Stimulated activated CD4-positive, alpha-beta T cell treated with anti-CD3 and anti-CD28 coated beads, Interleukin-1b, Interleukin-23, amount 100 ng/mL, for 48 hours (primary cell): ENCODE results near the gene MAP4.

Source experiments
- DNase-seq: peaks from one replicate; pipeline ENCODE4 v3.0.0-alpha.2; 2020

The MAP4 gene

DNA sequence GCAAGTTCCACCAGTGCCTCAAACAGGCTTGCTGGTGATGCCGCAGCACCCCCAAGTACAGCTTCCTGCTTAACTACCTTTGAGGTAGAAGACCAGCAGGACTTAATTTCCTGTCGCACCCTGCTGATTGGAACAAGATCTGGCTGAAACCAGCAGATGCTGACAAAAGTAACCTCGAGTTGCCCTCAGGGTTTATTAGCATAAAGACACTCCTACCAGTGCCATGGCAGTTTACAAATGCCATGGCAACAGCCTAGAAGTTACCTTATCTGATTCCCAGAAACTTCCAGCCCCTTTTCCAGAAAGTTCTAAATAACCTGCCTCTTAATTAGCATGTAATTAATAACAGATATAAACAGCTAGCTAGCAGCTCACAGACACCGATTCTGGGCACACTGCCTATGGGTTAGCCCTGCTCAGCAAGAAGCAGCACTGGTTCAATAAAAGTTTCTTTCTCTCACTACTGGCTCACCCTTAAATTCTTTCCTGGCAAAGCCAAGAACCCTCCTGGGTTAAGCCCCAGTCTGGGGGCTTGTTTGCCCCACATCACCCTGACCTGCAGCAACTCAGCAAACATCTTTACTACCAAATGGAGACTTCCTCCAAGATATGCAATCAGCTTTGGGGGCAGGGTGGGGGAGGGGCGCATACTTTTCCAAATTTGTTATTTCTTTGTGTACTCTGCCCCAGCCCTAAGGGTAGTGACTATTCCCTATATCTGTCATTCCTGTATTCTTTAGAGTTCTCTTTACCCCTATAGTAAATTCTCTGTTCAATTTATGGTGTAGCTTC, 54.2 kb downstream of the MAP4 start:
- DNase-seq, result no peak

DNA sequence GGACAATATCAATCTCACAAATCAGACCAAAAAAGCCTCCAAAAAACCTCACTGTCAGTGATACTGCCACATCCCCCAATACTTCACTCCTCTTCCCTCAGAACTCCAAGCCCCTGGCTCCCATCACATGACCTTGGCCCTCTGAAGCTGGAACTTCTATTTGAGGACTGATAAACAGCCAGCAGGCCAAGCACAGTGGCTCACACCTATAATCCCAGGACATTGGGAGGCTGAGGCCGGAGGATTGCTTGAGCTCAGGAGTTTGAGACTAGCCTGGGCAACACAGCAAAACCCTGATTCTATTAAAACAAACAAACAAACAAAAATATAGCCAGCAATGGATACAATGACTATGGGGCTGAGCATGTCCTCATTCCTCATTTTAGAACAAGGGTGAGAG, 55.2 kb downstream of the MAP4 start:
- no peak for DNase-seq

- no peak for DNase-seq
Measured at GRCh38 chr3:47956521-47956920, 59.7 kb downstream of the MAP4 start.

GRCh38 chr3:47954567-47954966, 61.6 kb downstream of the MAP4 start:
- DNase-seq, result no peak

DNA sequence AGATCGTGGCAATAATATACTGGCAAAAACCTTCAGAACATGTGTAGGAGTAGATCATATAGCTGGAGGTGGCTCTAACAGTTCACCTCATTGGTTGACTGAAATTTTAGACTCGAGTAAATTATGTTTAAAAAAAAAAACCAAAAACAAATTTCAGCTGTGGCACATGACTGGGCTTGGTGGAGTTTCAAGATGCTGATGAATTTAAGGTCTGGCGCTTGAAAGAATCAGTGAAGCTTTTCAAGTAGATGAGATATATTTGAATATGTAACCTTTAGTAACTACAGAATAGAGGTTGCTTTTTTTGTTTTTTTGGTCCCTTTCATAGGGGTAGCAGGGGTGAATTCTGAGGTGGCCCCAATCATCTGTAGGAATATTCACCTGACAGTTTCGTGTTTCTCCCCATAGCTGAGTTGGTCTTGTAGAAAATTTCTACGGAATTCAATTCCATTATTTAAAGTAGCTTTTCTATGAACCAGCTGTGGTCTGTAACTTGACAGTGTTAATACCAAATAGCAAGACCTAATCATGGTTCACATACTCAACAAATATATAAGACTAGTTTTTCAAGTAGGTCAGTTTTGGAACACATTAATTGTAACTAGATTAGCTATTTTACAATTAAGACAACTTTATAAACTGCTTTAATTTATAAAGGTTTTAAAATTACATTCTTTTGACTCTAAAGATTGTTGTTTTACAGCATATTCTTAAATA, 65.6 kb downstream of the MAP4 start:
- no peak for DNase-seq

GRCh38 chr3:47949979-47950378, 66.2 kb downstream of the MAP4 start:
- no peak for DNase-seq

- DNase-seq, result no peak
Measured at GRCh38 chr3:47940232-47940631, 76.0 kb downstream of the MAP4 start.

DNA sequence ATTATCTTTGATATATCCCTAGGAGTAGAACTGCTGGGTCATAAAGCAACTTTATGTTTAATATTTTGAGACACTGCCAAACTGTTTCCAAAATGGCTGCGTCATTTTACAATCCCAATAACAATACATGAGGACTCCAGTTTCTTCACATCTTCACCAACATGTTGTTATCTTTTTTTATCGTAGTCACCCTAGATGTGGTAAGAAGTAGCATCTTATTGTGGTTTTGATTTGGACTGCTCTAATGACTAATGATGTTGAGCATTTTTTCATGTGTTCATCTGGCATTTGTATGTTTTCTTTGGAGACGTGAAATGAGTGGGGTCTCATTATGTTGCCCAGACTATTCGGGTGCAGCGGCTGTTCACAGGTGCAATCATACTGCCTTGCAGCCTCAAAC, 83.8 kb downstream of the MAP4 start:
- DNase-seq, result no peak

DNA sequence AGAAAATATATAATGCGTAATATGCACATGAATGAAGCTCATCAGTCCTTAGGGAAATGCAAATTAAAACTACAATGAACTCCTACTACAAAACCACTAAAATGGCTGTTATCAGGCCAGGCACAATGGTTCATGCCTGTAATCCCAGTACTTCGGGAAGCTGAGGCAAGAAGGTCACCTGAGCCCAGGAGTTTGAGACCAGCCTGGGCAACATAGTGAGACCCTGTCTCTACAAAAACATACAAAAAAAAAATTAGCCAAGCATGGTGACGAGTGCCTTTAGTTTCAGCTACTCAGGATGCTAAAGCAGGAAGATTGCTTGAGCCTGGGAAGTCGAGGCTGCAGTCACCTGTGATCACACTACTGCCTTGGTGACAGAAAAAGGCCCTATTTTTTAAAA, 85.2 kb downstream of the MAP4 start:
- no peak for DNase-seq

DNA sequence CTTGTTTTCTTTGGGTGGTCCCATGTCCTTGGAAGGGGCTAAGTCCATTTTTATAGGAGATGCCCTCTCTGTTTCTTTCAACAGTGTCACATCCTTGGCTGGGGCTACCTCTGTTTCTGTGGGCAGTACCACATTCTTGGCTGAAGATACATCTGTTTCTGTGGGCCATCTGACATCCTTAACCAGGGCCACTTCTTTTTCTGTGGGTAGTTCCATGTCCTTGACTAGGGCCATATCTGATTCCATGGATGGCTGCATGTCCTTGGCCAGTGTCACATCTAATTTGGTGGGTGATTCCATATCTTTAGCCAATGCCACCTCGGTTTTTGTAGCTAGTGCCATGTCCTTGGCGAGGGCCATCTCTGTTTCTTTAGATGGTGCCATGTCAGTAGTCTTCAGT, 99.5 kb downstream of the MAP4 start:
- no peak for DNase-seq

DNA sequence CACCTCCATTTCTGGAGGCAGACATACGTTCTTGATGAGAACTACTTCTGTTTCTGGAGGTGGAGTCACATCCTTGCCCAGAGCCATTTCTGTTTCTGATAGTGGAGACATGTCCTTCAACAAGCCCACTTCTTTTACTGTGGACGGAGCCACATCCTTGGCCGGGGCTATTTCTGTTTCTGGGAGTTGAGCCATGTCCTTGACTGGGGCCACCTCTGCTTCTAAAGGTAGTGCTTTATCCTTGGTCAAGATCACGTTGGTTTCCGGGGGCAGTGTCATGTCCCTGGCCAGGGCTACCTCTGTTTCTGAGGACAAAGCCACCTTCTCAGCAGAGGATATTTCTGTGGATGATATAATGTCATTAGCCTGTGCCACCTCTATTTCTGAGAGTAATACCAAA, 100.0 kb downstream of the MAP4 start:
- DNase-seq, result no peak

DNA sequence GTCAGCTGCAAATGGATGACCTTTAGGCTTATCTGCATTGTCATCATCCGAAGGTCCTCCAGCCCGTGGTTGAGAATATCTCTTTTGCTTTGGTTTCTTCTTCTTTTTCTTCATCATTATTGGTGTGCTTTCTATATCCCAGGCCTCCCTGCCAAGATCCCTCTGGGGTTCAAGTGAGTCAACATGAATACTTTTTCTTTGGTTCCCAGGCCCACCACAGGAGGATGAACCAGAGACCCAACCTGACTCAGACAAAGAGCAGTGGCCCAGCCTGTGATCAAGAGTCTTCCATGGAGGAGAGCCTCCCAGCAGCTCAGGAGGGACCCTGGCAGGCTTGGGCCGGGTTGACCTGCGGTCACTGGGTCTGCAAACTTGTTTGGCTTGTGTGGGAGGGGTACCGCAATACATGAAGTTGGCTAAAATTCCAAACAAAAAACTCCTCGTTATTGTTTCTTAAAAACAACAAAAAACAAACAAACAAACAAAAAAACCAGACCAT, 104.2 kb downstream of the MAP4 start:
- DNase-seq, result no peak

GRCh38 chr3:47910777-47911440, 105.3 kb downstream of the MAP4 start:
- DNase-seq, result peak; percentile 11

DNA sequence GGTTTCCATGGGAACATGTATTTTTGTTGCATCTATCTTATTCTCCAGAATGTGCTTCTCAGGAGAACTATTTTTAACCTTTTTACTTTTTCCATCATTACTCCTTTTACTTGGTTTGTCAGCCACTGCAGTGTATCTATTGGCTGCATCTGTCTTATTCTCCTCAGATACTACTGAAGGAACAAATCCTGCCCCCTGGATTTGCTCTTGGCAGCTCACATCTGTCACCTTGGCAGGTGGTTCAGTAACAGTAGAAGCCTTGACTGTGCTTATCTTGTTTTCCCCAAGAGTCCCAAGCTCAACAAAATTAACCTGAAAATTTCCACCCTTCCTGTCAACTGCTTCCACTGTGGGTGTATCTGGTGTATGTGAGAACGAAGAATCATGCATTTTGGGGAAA, 106.0 kb downstream of the MAP4 start:
- DNase-seq, result no peak

- no peak for DNase-seq
Measured at GRCh38 chr3:47909607-47910006, 106.6 kb downstream of the MAP4 start.

GRCh38 chr3:47908744-47909143, 107.5 kb downstream of the MAP4 start:
- DNase-seq, result no peak

DNA sequence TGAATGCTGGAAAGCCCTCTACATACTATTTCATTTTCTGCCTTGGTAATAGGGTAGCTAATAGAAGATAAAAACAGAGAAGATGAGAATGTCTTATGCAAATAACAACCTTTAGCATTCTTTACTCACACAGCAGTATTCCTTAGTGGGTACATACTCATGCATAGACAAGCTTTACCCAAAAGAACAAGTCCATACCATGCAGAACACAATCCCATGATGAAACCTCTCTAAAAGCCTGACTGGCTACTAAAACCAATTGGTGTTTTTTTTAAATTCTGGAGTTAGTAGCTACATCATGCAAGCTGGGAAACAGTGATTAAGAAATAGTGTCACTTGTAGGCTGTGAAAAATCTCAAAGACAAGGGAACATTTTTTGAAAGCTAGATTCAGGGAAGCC, 108.4 kb downstream of the MAP4 start:
- DNase-seq, result no peak

DNA sequence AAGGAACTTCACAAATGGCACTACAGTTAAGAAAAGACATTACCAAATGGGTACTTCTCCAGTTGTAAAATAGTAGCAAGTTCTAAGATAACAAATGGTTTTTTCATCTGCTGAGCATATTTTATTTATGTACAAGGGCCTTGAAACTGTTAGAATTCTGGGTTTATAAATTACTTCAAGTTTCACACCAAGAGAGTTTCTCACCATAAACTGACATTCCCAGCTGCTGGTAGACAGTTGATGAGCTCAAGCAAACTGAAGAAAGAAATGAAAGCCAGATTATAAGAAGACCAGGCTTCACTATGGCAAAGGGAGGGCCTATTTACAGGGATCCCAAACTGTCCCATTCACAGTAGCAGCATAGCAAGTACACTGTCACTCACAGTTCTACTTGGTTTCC, 113.5 kb downstream of the MAP4 start:
- DNase-seq, result no peak

DNA sequence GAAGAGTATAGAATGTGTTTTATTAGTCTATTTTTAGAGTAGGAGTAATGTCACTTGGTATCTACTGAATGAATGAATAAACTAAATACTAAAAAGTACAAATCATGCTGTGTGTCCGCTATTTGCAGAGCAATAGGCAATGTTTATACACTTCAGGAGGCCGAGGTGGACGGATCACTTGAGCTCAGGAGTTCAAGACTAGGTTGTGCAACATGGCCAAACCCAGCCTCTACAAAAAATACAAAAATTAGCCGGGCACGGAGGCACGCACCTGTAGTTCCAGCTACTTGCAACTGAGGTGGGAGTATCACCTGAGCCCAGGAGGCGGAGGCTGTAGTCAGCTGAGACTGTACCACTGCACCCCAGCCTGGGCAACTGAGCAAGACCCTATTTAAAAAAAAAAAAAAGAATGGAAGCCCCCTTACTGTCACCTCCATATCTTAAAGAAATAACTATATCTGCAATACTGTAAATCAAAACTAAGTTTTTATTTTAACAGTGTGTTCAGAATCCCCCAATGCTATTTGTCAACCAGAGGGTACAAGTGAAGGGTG, 114.9 kb downstream of the MAP4 start:
- DNase-seq, result no peak

DNA sequence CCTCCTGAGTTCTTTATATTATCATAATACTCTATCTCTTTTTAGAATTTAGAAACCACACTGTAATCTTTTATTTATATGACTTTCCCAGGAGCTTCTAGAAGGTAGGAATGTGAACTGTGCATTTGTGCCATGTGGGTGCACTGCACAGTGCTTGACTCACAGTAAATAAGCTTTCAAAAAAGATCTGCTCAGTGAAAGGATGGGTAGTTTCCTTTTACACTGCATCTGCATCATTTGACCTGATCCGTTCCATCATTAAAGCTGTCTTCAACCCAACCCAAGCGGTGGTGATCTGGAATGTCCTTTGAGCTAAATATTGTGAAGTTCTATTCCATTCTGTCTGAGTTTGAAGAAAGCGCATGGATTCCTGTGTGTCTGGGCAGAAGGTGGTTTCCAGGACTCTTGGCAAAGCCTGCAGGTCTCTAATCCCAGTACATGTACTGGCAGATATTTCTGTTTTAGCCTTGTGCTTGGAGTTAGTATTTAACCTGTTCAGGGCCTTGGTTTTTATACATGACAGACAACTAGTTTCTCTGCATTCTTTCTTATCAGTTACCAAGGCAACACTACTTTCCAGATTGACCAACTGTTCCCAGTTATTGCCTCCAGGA, 116.6 kb downstream of the MAP4 start:
- no peak for DNase-seq

DNA sequence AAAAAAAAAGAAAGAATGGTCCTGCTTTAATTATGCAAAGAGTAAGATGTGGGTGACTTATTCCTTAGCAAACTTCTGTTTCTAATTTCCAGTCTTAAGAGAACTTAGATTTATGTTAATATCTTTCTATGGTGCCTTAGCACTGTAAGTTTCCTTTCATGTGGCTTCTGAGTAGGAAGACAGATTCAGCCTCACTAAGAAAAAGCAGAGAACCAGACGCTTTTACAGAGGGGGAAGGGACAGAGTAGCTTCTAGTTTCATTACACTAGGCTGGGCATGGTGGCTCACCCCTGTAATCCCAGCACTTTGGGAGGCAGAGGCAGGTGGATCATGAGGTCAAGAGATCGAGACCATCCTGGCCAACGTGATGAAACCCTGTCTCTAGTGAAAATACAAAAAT, 118.3 kb downstream of the MAP4 start:
- no peak for DNase-seq

DNA sequence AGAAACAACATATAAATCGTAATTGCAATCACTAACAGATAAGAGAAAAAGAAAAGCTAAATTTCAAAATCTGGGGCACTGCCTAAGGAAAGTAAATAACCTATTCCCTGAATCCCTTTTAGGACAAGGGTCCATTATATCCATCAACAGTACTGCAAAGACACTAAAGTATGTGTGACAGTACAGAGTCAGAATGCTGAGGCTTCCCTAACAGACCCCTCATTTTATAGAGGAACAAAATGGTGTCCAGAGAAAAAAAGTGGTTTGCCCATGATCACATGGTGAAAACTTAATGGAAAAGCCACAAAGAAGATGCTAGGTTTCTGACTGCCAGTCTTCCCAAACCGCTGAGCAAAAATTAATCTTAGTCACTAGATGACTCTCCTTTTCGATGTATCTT, 119.5 kb downstream of the MAP4 start:
- no peak for DNase-seq

- DNase-seq, result no peak
Measured at GRCh38 chr3:47895241-47895640, 121.0 kb downstream of the MAP4 start.
